ENCODE data around the gene SUCNR1. TPM values are rescaled to one million over a fixed set of nuclear protein-coding genes. Genes with fewer than 3 reads are reported as not detected.
"Not testable (repeated sequence)": the region's sequence is repeated elsewhere in the genome, so short reads cannot be mapped to it uniquely, and the experiment has no call there.

The SUCNR1 gene
- polyA plus RNA-seq, 3 donors from 2014 or later, result 0.06 to 0.12 TPM; not detected in 1

GRCh38 chr3:151879679-151880415 is 6.4 kb downstream of the SUCNR1 start:
- peak overlapping the region; percentile 3 to 53 (median 18) for H3K27ac Mint-ChIP-seq
- no peaks in the 10 kb centered on the region for H3K36me3 Mint-ChIP-seq
- peaks cover 0 to under 1% (median 0%) of the 10 kb centered on the region in 6 donors for H3K9me3 Mint-ChIP-seq
- peak overlapping the region; percentile 11 to 62 (median 34) for H3K4me3 Mint-ChIP-seq
- no peak for DNase-seq
- H3K4me1 Mint-ChIP-seq, result peaks cover 23 to 40% of the 10 kb centered on the region in 2 donors
- H3K27me3 Mint-ChIP-seq (ENCODE audit: low read depth in 3 of 3), result peaks cover 1 to 4% (median 4%) of the 10 kb centered on the region in 3 donors

DNA sequence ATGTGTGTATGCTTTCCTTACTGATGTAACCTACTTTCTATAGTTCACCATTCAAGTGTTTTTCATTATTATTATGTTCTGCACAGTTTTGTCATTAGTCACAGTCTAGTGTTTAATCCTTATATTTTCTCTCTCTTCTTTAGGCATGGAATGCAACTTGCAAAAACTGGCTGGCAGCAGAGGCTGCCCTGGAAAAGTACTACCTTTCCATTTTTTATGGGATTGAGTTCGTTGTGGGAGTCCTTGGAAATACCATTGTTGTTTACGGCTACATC is 6.9 kb downstream of the SUCNR1 start:
- Mint-ChIP-seq H3K4me1 (peaks cover 28 to 45% of the 10 kb centered on the region in 2 donors), H3K36me3 (no peaks in the 10 kb centered on the region), H3K9me3 (peaks cover 0 to 2% (median 0%) of the 10 kb centered on the region in 6 donors), H3K27me3 (ENCODE audit: low read depth in 3 of 3) (peaks cover 1 to 4% (median 4%) of the 10 kb centered on the region in 3 donors), H3K4me3 (no peak overlapping the region), H3K27ac (no peak overlapping the region)
- no peak for DNase-seq

DNA sequence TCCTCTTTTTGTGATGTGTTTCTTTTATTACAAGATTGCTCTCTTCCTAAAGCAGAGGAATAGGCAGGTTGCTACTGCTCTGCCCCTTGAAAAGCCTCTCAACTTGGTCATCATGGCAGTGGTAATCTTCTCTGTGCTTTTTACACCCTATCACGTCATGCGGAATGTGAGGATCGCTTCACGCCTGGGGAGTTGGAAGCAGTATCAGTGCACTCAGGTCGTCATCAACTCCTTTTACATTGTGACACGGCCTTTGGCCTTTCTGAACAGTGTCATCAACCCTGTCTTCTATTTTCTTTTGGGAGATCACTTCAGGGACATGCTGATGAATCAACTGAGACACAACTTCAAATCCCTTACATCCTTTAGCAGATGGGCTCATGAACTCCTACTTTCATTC is 7.7 kb downstream of the SUCNR1 start:
- no peak overlapping the region for H3K4me3 Mint-ChIP-seq
- peaks cover 31 to 45% of the 10 kb centered on the region in 2 donors for H3K4me1 Mint-ChIP-seq
- H3K27ac Mint-ChIP-seq, result no peak overlapping the region
- H3K9me3 Mint-ChIP-seq, result peaks cover 0 to 2% (median 0%) of the 10 kb centered on the region in 6 donors
- peaks cover 0 to 5% (median 0%) of the 10 kb centered on the region in 3 donors for H3K27me3 Mint-ChIP-seq (ENCODE audit: low read depth in 3 of 3)
- H3K36me3 Mint-ChIP-seq, result no peaks in the 10 kb centered on the region
- no peak for DNase-seq

DNA sequence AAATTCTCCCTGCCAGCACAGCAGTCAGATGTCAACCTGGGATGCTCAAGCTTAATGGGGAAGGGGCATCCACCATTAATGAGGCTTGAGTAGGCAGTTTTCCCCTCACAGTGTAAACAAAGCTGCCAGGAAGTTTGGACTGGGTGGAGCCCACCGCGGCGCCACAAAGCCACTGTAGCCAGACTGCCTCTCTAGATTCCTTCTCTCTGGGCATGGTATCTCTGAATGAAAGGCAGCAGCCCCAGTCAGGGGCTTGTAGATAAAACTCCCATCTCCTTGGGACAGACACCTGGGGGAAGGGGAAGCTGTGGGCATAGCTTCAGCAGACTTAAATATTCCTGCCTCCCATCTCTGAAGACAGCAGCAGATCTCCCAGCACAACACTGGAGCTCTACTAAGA is 12.0 kb downstream of the SUCNR1 start:
- Mint-ChIP-seq H3K4me1 (peaks cover 52 to 61% of the 10 kb centered on the region in 2 donors), H3K4me3 (peak overlapping the region; percentile 72 to 81 (median 78)), H3K27ac (peak overlapping the region in 4 of 6 donors; percentile 55 to 90 (median 71))
- H3K36me3 Mint-ChIP-seq; H3K27me3 Mint-ChIP-seq (ENCODE audit: low read depth in 3 of 3); H3K9me3 Mint-ChIP-seq: not testable (repeated sequence)
- peak in 1 of 3 donors; percentile 19 for DNase-seq

GRCh38 chr3:151887450-151888211 is 14.2 kb downstream of the SUCNR1 start:
- peaks cover 62 to 71% of the 10 kb centered on the region in 2 donors for H3K4me1 Mint-ChIP-seq
- not testable (repeated sequence) for H3K36me3 Mint-ChIP-seq; H3K27me3 Mint-ChIP-seq (ENCODE audit: low read depth in 3 of 3); H3K27ac Mint-ChIP-seq; DNase-seq; H3K4me3 Mint-ChIP-seq; H3K9me3 Mint-ChIP-seq

DNA sequence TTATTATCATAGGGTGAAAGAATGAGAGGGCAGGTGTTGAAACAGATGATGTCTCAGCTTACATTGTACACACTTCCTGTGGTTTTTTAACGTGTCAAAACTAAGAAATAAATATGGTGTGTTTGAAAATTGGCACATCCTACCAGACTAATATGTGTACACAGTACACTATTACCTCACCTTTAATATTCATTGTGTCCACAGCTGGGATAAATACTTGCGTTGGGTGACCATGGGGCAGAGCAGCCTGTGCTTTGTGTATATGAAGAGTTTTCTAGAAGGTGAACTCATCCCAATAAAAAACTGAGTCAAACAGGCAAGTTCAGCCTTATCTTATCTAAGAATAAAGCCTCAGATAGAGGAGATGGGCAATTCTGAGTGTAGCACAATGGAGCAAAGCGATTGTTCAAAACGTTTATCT is 17.3 kb downstream of the SUCNR1 start:
- peak overlapping the region; percentile 68 to 93 (median 84) for H3K27ac Mint-ChIP-seq
- peak; percentile 49 to 55 (median 53) for DNase-seq
- H3K4me1 Mint-ChIP-seq, result peaks cover 57 to 71% of the 10 kb centered on the region in 2 donors
- H3K9me3 Mint-ChIP-seq, result no peaks in the 10 kb centered on the region
- H3K36me3 Mint-ChIP-seq, result no peaks in the 10 kb centered on the region
- peak overlapping the region; percentile 44 to 80 (median 70) for H3K4me3 Mint-ChIP-seq
- peaks cover 0 to 2% (median 0%) of the 10 kb centered on the region in 3 donors for H3K27me3 Mint-ChIP-seq (ENCODE audit: low read depth in 3 of 3)

GRCh38 chr3:151891721-151892120 is 18.3 kb downstream of the SUCNR1 start:
- no peak for DNase-seq
- H3K9me3 Mint-ChIP-seq, result no peaks in the 10 kb centered on the region
- H3K27me3 Mint-ChIP-seq (ENCODE audit: low read depth in 3 of 3), result no peaks in the 10 kb centered on the region
- peak overlapping the region in 1 of 5 donors; percentile 18 for H3K4me3 Mint-ChIP-seq
- peaks cover 56 to 70% of the 10 kb centered on the region in 2 donors for H3K4me1 Mint-ChIP-seq
- H3K36me3 Mint-ChIP-seq, result no peaks in the 10 kb centered on the region
- peak overlapping the region in 2 of 6 donors; percentile 1 to 80 for H3K27ac Mint-ChIP-seq

DNA sequence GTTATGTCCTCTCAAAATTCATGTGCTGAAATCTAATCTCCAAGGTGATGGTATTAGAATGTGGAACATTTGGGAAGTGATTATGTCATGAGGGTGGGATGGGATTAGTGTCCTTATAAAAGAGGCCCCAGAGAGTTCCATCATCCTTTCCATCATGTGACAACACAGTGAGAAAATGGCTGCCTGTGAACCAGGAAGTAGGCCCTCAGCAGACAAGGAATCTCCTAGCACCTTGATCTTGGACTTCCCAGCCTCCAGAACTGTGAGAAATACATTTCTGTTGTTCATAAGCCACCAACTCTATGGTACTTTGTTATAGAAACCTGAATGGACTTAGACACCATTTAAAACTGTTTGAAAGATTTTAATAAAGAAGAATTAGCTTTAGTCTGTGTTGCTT is 20.8 kb downstream of the SUCNR1 start:
- Mint-ChIP-seq H3K4me1 (peaks cover 50 to 61% of the 10 kb centered on the region in 2 donors), H3K36me3 (no peaks in the 10 kb centered on the region), H3K27ac (peak overlapping the region in 5 of 6 donors; percentile 44 to 73 (median 61)), H3K4me3 (no peak overlapping the region), H3K9me3 (no peaks in the 10 kb centered on the region), H3K27me3 (ENCODE audit: low read depth in 3 of 3) (no peaks in the 10 kb centered on the region)
- DNase-seq, result no peak

DNA sequence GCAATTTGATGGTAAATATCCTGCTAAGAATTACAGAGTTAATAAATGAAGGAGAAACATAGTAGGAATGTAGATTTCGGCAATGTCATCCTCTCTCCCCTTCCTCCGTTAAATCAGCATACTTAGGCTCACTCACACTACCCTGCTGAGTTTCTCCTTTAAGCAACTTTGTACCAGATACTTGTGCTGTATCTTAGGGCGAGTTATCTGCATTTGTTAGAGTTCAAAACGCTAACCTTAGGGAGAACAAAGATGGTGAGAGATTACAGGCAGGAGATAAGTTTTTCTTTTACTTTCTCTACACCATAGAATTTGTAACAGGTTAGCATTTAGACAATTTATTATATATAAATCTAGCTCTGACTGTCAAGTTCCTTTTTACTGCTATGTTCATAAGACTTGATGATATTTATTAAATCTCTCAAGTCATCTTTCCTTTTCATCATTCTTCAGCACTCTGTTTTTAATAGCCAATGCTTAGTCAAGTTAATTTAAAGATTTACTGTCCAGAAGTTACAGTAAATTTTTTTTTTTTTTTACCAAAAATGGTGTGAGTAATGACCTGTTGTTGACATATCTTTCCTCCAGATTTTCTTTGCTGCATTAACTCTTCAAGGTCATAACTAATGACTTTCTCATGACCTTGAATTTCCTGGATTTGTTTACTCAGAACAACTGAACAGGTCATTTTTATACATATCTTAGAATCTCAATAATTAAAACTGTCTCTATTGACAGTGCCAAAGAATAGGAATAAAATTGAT is 22.2 kb downstream of the SUCNR1 start:
- peak; percentile 33 to 53 (median 47) for DNase-seq
- Mint-ChIP-seq H3K27ac (peak overlapping the region; percentile 61 to 91 (median 82)), H3K4me3 (peak overlapping the region; percentile 45 to 67 (median 63)), H3K4me1 (peaks cover 48 to 57% of the 10 kb centered on the region in 2 donors), H3K27me3 (ENCODE audit: low read depth in 3 of 3) (no peaks in the 10 kb centered on the region), H3K9me3 (no peaks in the 10 kb centered on the region), H3K36me3 (no peaks in the 10 kb centered on the region)

DNA sequence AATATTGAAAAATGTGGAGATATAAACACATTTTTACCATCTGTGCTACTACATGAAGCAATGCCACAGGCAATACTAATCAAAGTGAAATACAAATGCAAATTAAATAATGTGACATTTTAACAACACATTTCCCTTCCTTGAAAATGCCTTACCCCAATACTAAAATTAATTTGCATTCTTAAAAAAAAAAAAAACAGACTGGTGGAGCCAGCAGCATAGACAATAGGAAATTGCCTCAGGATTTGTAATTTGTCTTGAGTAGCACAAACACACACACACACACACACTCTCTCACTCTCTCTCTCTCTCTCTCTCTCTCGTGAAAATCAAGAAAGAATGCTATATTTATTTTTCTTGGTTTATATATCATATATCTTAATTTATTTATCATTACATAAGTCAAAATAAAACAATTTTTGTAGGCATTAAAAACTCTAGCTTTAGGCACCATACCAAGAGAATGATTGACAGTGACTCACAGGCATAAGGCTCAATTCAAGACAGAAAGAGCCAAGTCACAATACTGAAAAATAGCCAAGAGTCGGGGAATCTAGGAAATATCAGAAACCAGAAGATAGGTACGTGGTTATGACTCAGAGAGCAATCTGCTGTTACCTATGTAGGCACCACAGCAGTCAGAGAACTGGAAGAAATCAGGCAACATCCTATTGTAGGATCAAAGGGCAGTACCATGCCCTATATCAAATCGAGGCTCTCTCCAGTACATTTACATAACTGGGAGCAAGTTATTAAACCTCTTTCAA is 23.0 kb downstream of the SUCNR1 start:
- H3K27ac Mint-ChIP-seq, result peak overlapping the region in 2 of 6 donors; percentile 11 to 56

GRCh38 chr3:151898121-151898520 is 24.7 kb downstream of the SUCNR1 start:
- not testable (repeated sequence) for H3K27ac Mint-ChIP-seq; H3K36me3 Mint-ChIP-seq; H3K9me3 Mint-ChIP-seq; DNase-seq; H3K27me3 Mint-ChIP-seq (ENCODE audit: low read depth in 3 of 3); H3K4me3 Mint-ChIP-seq
- H3K4me1 Mint-ChIP-seq, result peaks cover 58 to 64% of the 10 kb centered on the region in 2 donors

More for the DNA sequence above, 23.0 kb downstream of the SUCNR1 start:
- H3K27me3 Mint-ChIP-seq (ENCODE audit: low read depth in 3 of 3), result peaks cover 0 to 1% (median 0%) of the 10 kb centered on the region in 3 donors
- H3K9me3 Mint-ChIP-seq, result no peaks in the 10 kb centered on the region
- peak overlapping the region in 1 of 5 donors; percentile 15 for H3K4me3 Mint-ChIP-seq
- DNase-seq, result no peak
- peaks cover 48 to 57% of the 10 kb centered on the region in 2 donors for H3K4me1 Mint-ChIP-seq
- no peaks in the 10 kb centered on the region for H3K36me3 Mint-ChIP-seq

DNA sequence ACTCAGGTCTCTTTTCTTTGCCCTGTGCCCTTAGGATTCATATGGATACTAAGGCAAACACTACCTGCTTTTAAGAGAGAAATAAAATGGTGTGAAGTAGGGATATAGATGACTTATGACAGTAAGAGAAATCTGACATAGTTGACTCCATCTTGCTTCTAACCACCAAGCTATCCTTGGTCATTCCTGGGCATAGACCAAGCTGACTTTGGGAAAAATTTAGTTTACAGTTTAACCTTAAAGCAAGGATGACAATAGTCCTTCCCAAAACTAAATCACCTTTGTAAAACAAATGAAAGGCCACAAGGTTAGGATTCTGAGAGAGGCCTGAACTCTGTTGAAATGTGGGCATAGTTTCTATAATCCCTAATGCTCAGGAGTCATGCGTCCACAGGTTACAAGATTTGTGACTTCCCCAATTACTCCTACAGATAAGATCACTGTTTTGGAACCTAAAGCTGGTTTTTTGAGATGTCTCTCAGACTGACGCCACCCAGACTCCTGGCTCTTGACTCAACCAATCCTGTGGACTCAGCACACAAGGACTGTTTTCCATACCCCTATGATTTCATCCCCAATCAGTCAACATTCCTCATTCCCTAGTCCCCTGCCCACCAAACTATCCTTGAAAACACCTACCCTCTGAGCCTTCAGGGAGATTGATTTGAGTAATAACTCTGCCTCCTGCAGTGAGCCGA is 25.3 kb downstream of the SUCNR1 start:
- H3K4me1 Mint-ChIP-seq, result peaks cover 63 to 66% of the 10 kb centered on the region in 2 donors
- H3K27me3 Mint-ChIP-seq (ENCODE audit: low read depth in 3 of 3); H3K36me3 Mint-ChIP-seq; H3K4me3 Mint-ChIP-seq; DNase-seq; H3K9me3 Mint-ChIP-seq: not testable (repeated sequence)
- peak overlapping the region in 1 of 6 donors; percentile 35 for H3K27ac Mint-ChIP-seq
